K562 (cell line): ENCODE results near the gene SYT17. TPM values are rescaled to one million over a fixed set of nuclear protein-coding genes. Genes with fewer than 3 reads are reported as not detected.

Source experiments
- ATAC-seq: fragments of 200-7000 bp; cut with Tn5 transposase; 3 replicates; pipeline ENCODE4 v1.9.1; 2020; ENCODE audit warnings: moderate library complexity
- BruUV-seq: library from RNA; stranded (reverse); fragments of 400-500 nt; replicated peaks from 2 replicates; lab custom pipeline; 2021; lab: Mats Ljungman, UMichigan
- CTCF ChIA-PET: fragments of 300-600 bp; formaldehyde crosslinking; extraction: SDS; loops from one replicate; lab custom pipeline; 2021; ENCODE audit warnings: low intra/inter-chr PET ratio; lab: Yijun Ruan, JAX
- POLR2A ChIA-PET: fragments of 300-600, 350-650 bp; sonication (Branson Sonifier 250); formaldehyde crosslinking; extraction: SDS; loops from one replicate; lab custom pipeline; 2021; ENCODE audit warnings: antibody characterized with exemption, inconsistent platforms; lab: Yijun Ruan, JAX
- DNase-seq, 4 experiments: peaks; one replicate each; pipeline versions ENCODE4 v3.0.0 to v3.0.0-alpha.2; 2011 to 2018; ENCODE audit warnings: low spot score in 3 of 4, mixed read lengths in 3 of 4; ENCODE audit errors: extremely low read depth in 1 of 4
- FAIRE-seq: peaks from 2 replicates; lab custom pipeline; 2011; peaks lifted over from hg19 to GRCh38; lab: Jason Lieb, UNC
- H2AFZ ChIP-seq: 2 replicates; pipeline ENCODE4 v1.6.0; 2011; ENCODE audit warnings: low read depth, low read length, control low read depth, inconsistent platforms
- H3K27ac ChIP-seq: fragments of 200-600 bp; 3 replicates; pipeline ENCODE4 v1.8.0; 2011; ENCODE audit warnings: low read depth, mild to moderate bottlenecking, control low read depth, inconsistent platforms, low read length, moderate library complexity, mixed read lengths; ENCODE audit errors: extremely low read depth
- H3K27me3 ChIP-seq, 2 experiments: fragments of 300-600 bp in 1 of 2; 2 replicates in 1 of 2; 3 replicates in 1 of 2; pipeline versions ENCODE4 v1.6.0 to v1.8.0; 2011; ENCODE audit warnings: inconsistent platforms in 2 of 2, low read length in 2 of 2, mild to moderate bottlenecking in 1 of 2, mixed read lengths in 1 of 2, moderate library complexity in 1 of 2; ENCODE audit not compliant: control insufficient read depth in 2 of 2, insufficient read depth in 2 of 2
- H3K36me3 ChIP-seq: fragments of 300-600 bp; 3 replicates; pipeline ENCODE4 v1.8.0; 2011; ENCODE audit warnings: mild to moderate bottlenecking, low read length, inconsistent platforms; ENCODE audit not compliant: control insufficient read depth, insufficient read depth
- H3K4me1 ChIP-seq, 2 experiments: fragments of 200-600 bp in 1 of 2; replicated peaks in 1 of 2; 2 replicates in 1 of 2; 3 replicates in 1 of 2; pipeline versions ENCODE4 v1.5.1 to v1.8.0; 2011; ENCODE audit warnings: inconsistent platforms in 2 of 2, low read length in 2 of 2, mild to moderate bottlenecking in 1 of 2, mixed read lengths in 1 of 2, moderate library complexity in 1 of 2; ENCODE audit not compliant: control insufficient read depth in 2 of 2, insufficient read depth in 2 of 2
- H3K4me2 ChIP-seq: 2 replicates; pipeline ENCODE4 v1.6.1; 2011; ENCODE audit warnings: low read length, control low read depth, inconsistent platforms, mixed read lengths; ENCODE audit not compliant: insufficient read depth
- H3K4me3 ChIP-seq: fragments of 200-600 bp; sonication (generic), shearing (Covaris generic); 2 replicates; pipeline ENCODE4 v1.5.1; 2016; ENCODE audit warnings: control low read depth, inconsistent platforms
- H3K79me2 ChIP-seq: fragments of 200-600 bp; 3 replicates; pipeline ENCODE4 v1.8.0; 2011; ENCODE audit warnings: low read length, inconsistent platforms; ENCODE audit not compliant: control insufficient read depth, insufficient read depth
- H3K9ac ChIP-seq, 2 experiments: 2 replicates each; pipeline versions ENCODE4 v1.6.0 to v1.6.1; 2011; ENCODE audit warnings: low read depth in 2 of 2, low read length in 2 of 2, control low read depth in 1 of 2, inconsistent platforms in 1 of 2, mild to moderate bottlenecking in 1 of 2, mixed read lengths in 1 of 2; ENCODE audit not compliant: insufficient read depth in 1 of 2
- H3K9me1 ChIP-seq: one replicate; pipeline ENCODE4 v1.6.0; 2011; ENCODE audit warnings: inconsistent platforms, mild to moderate bottlenecking, low read length, moderate library complexity; ENCODE audit not compliant: control insufficient read depth, insufficient read depth
- H3K9me3 ChIP-seq: replicated peaks from 2 replicates; pipeline ENCODE4 v1.5.1; 2011; ENCODE audit warnings: low read depth, low read length, inconsistent platforms; ENCODE audit not compliant: control insufficient read depth, insufficient read depth
- H4K20me1 ChIP-seq: replicated peaks from 2 replicates; pipeline ENCODE4 v1.6.1; 2011; ENCODE audit warnings: low read length, inconsistent platforms, mixed read lengths; ENCODE audit not compliant: control insufficient read depth, insufficient read depth
- FOXK2 ChIP-seq, 2 experiments: fragments of 450-650 bp; IDR thresholded peaks in 1 of 2; conservative IDR thresholded peaks in 1 of 2; 2 replicates each; pipeline ENCODE4 v1.6.1; 2016; ENCODE audit warnings: low read depth in 2 of 2, mild to moderate bottlenecking in 1 of 2
- HLTF ChIP-seq: fragments of 450-650 bp; IDR thresholded peaks from 2 replicates; pipeline ENCODE4 v1.6.1; 2016
- HNRNPH1 ChIP-seq: fragments of 200-400 bp; formaldehyde crosslinking; optimal IDR thresholded peaks from 2 replicates; pipeline ENCODE3; 2017; ENCODE audit warnings: low read depth, mild to moderate bottlenecking, low read length, moderate library complexity
- NFE2 ChIP-seq: IDR thresholded peaks from 2 replicates; pipeline ENCODE4 v1.6.1; 2014; ENCODE audit warnings: antibody characterized with exemption, low read depth
- NRF1 ChIP-seq, 2 experiments: fragments of 450-650 bp; IDR thresholded peaks in 1 of 2; conservative IDR thresholded peaks in 1 of 2; 2 replicates each; pipeline ENCODE4 v1.6.1; 2014; ENCODE audit warnings: mild to moderate bottlenecking in 2 of 2
- NUFIP1 ChIP-seq: fragments of 450-650 bp; IDR thresholded peaks from 2 replicates; pipeline ENCODE4 v1.6.1; 2018; ENCODE audit not compliant: partially characterized antibody
- PKNOX1 ChIP-seq: fragments of 450-650 bp; IDR thresholded peaks from 2 replicates; pipeline ENCODE4 v1.6.1; 2016
- RERE ChIP-seq: sonication (generic); formaldehyde crosslinking; IDR thresholded peaks from 2 replicates; pipeline ENCODE4 v1.8.0; 2023; ENCODE audit warnings: missing genetic modification reagents, mild to moderate bottlenecking, borderline replicate concordance
- SOX6 ChIP-seq: fragments of 450-650 bp; IDR thresholded peaks from 2 replicates; pipeline ENCODE4 v1.6.1; 2014; ENCODE audit warnings: mild to moderate bottlenecking
- SREBF1 ChIP-seq: fragments of 150-350 bp; IDR thresholded peaks from 2 replicates; pipeline ENCODE4 v1.6.1; 2014; ENCODE audit warnings: antibody characterized with exemption, low read depth, low read length, borderline replicate concordance
- SRSF3 ChIP-seq: fragments of 200-400 bp; formaldehyde crosslinking; IDR thresholded peaks from 2 replicates; pipeline ENCODE4 v1.6.1; 2016; ENCODE audit warnings: mild to moderate bottlenecking, low read length, moderate library complexity; ENCODE audit not compliant: insufficient read depth
- XRCC5 ChIP-seq: fragments of 200-400 bp; formaldehyde crosslinking; IDR thresholded peaks from 2 replicates; pipeline ENCODE4 v1.6.1; 2017; ENCODE audit warnings: low read depth, mild to moderate bottlenecking, low read length
- ZBTB12 ChIP-seq: fragments of 250-450 bp; sonication (Bioruptor Pico); IDR thresholded peaks from 2 replicates; pipeline ENCODE4 v1.4.0; 2020
- ZNF282 ChIP-seq: sonication (generic); formaldehyde crosslinking; IDR thresholded peaks from 2 replicates; pipeline ENCODE4 v1.8.1; 2023; ENCODE audit warnings: missing genetic modification reagents
- ZNF512 ChIP-seq: IDR thresholded peaks from 2 replicates; pipeline ENCODE4 v1.6.1; 2016; ENCODE audit warnings: missing genetic modification characterization, missing compliant biosample characterization
- WGBS: fragments of 100-300 bp; shearing (Covaris generic); methylation state at CpG from one replicate; pipeline ENCODE4 v1.1.6; 2016; ENCODE audit warnings: low coverage, mixed read lengths; ENCODE audit not compliant: insufficient coverage; ENCODE audit errors: missing lambda C conversion rate; 5-methylcytosine and 5-hydroxymethylcytosine counted together
- in situ Hi-C: fragments of 300-500 bp; cut with MboI; formaldehyde crosslinking; loops from 4 replicates; pipeline ENCODE4 v1.15.0; 2018; ENCODE audit warnings: inconsistent platforms, mixed read lengths
- intact Hi-C: fragments of 100-400 bp; cut with micrococcal nuclease; formaldehyde crosslinking; loops from 2 replicates; pipeline ENCODE4 v1.14.2; 2022
- polyA plus RNA-seq, 8 experiments: library from polyadenylated mRNA; depleted of rRNA in 4 of 8; stranded (reverse) in 5 of 8; unstranded in 3 of 8; fragments of >200 nt; fragmentation: Nextera tagmentation in 2 of 8; fragmentation: Illumina TruSeq in 1 of 8; extraction: Ambion mirVana in 2 of 8; extraction: Trizol in 1 of 8; gene quantifications; 2 replicates each; pipeline versions ENCODE4 v1.2.1 to v1.2.3, GENCODE V29; 2011 to 2014; ENCODE audit warnings: inconsistent platforms in 1 of 8, missing spikeins in 1 of 8
- total RNA-seq, 7 experiments: library from RNA; depleted of rRNA in 6 of 7; stranded (reverse); fragments of >200 nt in 6 of 7; fragmentation: Illumina TruSeq in 2 of 7; extraction: Trizol in 2 of 7; gene quantifications; 2 replicates each; pipeline versions ENCODE4 v1.2.1 to v1.2.3, GENCODE V29; 2011 to 2021; ENCODE audit warnings: low replicate concordance in 1 of 7

SYT17 gene
- total and polyA plus RNA-seq, 9 of the 15 experiments (the other 6 are each of a cell fraction or from before 2014, with no cell fraction given), result not detected

GRCh38 chr16:19304750-19305149 lies 136.7 kb downstream of the SYT17 start:
- 0 out of 2 replicates have a peak, but pooled peaks cover 8% of the 10 kb centered on the region for H4K20me1 ChIP-seq
- 0% methylated on average over 2 of the region's 2 CpGs for WGBS
- no peaks in the 10 kb centered on the region for H3K9me1 ChIP-seq
- intact Hi-C loops, result no loop called here
- no peak for FAIRE-seq
- H3K79me2 ChIP-seq, result no peaks in the 10 kb centered on the region
- CTCF ChIA-PET, result no interaction called here
- H3K36me3 ChIP-seq, result no peaks in the 10 kb centered on the region
- BruUV-seq, result no TSS peak
- H3K27ac ChIP-seq, result no peak overlapping the region
- in situ Hi-C loops, result no loop called here
- H3K4me1 ChIP-seq, result no peaks in the 10 kb centered on the region
- POLR2A ChIA-PET, result interaction anchor here (0.7 kb wide), 1 partner anchor 9 kb away, joined by 4 read pairs; no protein-coding TSS in a partner anchor
- H3K27me3 ChIP-seq, result no peaks in the 10 kb centered on the region
- no peak overlapping the region for H2AFZ ChIP-seq
- no peaks in the 10 kb centered on the region for H3K9me3 ChIP-seq
- DNase-seq, result peak in 1 of 4 experiments; percentile 18
- ATAC-seq, result no peak
- no peak overlapping the region for H3K9ac ChIP-seq
- H3K4me2 ChIP-seq, result no peak overlapping the region
- H3K4me3 ChIP-seq, result no peak overlapping the region
- TF ChIP-seq XRCC5 (no peak), SOX6 (no peak), HNRNPH1 (no peak), ZNF282 (CRISPR knock-in tag) (no peak), ZBTB12 (CRISPR knock-in tag) (no peak), NUFIP1 (no peak), FOXK2 (conservative IDR thresholded peaks at IDR 0.05 in 1 of 2, IDR thresholded peaks at IDR 0.05 in 1 of 2; ENCODE audit: low read depth in 2 of 2) (no peak), ZNF512 (no peak), SRSF3 (no peak), SREBF1 (no peak), HLTF (no peak), NFE2 (peak; percentile 55), RERE (CRISPR knock-in tag) (no peak), PKNOX1 (0 out of 2 replicates have a peak, but pooled peaks have one; percentile 36), NRF1 (conservative IDR thresholded peaks at IDR 0.05 in 1 of 2, IDR thresholded peaks at IDR 0.05 in 1 of 2) (no peak)
